GM12878 (cell line): ENCODE results near the gene QSOX2. TPM values are rescaled to one million over a fixed set of nuclear protein-coding genes. Genes with fewer than 3 reads are reported as not detected.

Experiments used
- ESRRA ChIP-seq: IDR thresholded peaks from 2 replicates; pipeline ENCODE4 v1.6.1; 2012; ENCODE audit warnings: mild to moderate bottlenecking, low read length, improper control_type of control experiment
- IRF3 ChIP-seq: fragments of 450-650 bp; IDR thresholded peaks from 2 replicates; pipeline ENCODE4 v1.6.1; 2014; ENCODE audit warnings: mild to moderate bottlenecking
- PBX3 ChIP-seq: IDR thresholded peaks from 2 replicates; pipeline ENCODE4 v1.6.1; 2011; ENCODE audit warnings: mild to moderate bottlenecking, low read depth, low read length, moderate library complexity; ENCODE audit not compliant: insufficient replicate concordance
- ZBTB40 ChIP-seq: fragments of 450-650 bp; IDR thresholded peaks from 2 replicates; pipeline ENCODE4 v1.6.1; 2016; ENCODE audit warnings: mild to moderate bottlenecking, moderate library complexity, borderline replicate concordance
- ZNF217 ChIP-seq: fragments of 450-650 bp; IDR thresholded peaks from 2 replicates; pipeline ENCODE4 v1.6.1; 2017; ENCODE audit warnings: antibody characterized with exemption, mild to moderate bottlenecking
- polyA plus RNA-seq, 11 experiments: library from polyadenylated mRNA; depleted of rRNA in 4 of 11; unstranded in 6 of 11; stranded (reverse) in 5 of 11; fragments of >200 nt; fragmentation: Nextera tagmentation in 4 of 11; fragmentation: Illumina TruSeq in 1 of 11; extraction: Ambion mirVana in 4 of 11; extraction: Trizol in 1 of 11; gene quantifications; 1 replicate in 1 of 11; 2 replicates in 10 of 11; pipeline versions ENCODE4 v1.2.1 to v1.2.3, GENCODE V29; 2011 to 2016; ENCODE audit warnings: inconsistent platforms in 2 of 11, missing spikeins in 2 of 11, low read depth in 1 of 11
- total RNA-seq, 4 experiments: library from RNA; depleted of rRNA in 3 of 4; stranded (reverse); fragments of >200 nt in 3 of 4; fragmentation: Illumina TruSeq in 1 of 4; extraction: Trizol in 1 of 4; gene quantifications; 2 replicates each; pipeline versions ENCODE4 v1.2.1 to v1.2.3, GENCODE V29; 2013 to 2021
- TF ChIP-seq, protein P1 (sequence below): fragments of 450-650 bp; IDR thresholded peaks from 2 replicates; pipeline ENCODE4 v1.6.1; 2018; ENCODE audit warnings: mild to moderate bottlenecking, low read depth, moderate library complexity; ENCODE audit not compliant: partially characterized antibody

QSOX2 gene
- total and polyA plus RNA-seq, 10 of the 15 experiments (the other 5 are each of a cell fraction or from before 2014, with no cell fraction given), result 0.34 to 16.1 (median 8.2) TPM

DNA sequence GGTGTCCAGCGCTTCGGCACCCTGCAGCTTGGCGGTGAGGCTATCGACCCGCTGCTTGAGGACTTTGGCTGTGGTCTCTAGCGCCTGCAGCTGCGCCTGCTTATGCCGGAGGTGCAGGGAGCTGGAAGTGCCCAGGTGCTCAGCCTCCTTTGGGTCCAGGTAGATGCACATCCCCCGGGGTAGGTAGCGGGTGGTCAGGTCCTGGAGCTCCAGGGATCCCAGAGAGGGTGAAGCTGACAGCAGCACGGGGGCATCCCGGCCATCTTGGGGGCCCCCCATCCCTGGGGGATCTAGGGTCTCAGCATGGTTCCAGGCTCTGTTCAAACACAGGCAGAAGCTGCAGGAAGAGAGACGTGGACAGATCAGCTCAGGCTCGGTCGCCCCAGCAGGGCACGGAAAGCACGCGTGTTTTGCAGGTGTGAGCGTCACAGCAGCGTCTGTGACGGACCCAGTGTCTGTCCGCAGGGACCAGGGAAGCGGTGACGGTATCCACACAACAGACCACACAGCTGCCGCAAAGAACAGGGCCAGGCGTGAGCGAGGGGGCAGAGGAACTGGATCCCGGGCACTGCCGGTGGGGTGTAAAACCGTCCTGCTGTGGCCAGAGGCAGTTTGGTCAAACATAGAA is 40.9 kb upstream of the QSOX2 start (continued):
- TF ChIP-seq IRF3 (no peak), ZBTB40 (no peak), PBX3 (no peak), ZNF217 (no peak), ESRRA (no peak)
- TF ChIP-seq, protein P1, sequence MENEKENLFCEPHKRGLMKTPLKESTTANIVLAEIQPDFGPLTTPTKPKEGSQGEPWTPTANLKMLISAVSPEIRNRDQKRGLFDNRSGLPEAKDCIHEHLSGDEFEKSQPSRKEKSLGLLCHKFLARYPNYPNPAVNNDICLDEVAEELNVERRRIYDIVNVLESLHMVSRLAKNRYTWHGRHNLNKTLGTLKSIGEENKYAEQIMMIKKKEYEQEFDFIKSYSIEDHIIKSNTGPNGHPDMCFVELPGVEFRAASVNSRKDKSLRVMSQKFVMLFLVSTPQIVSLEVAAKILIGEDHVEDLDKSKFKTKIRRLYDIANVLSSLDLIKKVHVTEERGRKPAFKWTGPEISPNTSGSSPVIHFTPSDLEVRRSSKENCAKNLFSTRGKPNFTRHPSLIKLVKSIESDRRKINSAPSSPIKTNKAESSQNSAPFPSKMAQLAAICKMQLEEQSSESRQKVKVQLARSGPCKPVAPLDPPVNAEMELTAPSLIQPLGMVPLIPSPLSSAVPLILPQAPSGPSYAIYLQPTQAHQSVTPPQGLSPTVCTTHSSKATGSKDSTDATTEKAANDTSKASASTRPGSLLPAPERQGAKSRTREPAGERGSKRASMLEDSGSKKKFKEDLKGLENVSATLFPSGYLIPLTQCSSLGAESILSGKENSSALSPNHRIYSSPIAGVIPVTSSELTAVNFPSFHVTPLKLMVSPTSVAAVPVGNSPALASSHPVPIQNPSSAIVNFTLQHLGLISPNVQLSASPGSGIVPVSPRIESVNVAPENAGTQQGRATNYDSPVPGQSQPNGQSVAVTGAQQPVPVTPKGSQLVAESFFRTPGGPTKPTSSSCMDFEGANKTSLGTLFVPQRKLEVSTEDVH, result no peak
